ENCODE results near the gene STYX. TPM values are rescaled to one million over a fixed set of nuclear protein-coding genes. Genes with fewer than 3 reads are reported as not detected.

STYX gene
- total and polyA plus RNA-seq, 10 of the 15 experiments (the other 5 are each of a cell fraction or from before 2014, with no cell fraction given) = 5.0 to 15.3 (median 9.5) TPM

- Histone ChIP-seq H3K4me1 (ENCODE audit: control insufficient read depth, insufficient read depth, low read length) (no peaks in the 10 kb centered on the region), H4K20me1 (ENCODE audit: control insufficient read depth, insufficient read depth) (no peaks in the 10 kb centered on the region), H3K4me2 (ENCODE audit: control insufficient read depth, insufficient read depth) (no peak overlapping the region), H3K4me3 (no peak overlapping the region), H3K9ac (ENCODE audit: control insufficient read depth, insufficient read depth, low read length) (no peak overlapping the region), H3K79me2 (ENCODE audit: control insufficient read depth, insufficient read depth, low read length) (no peaks in the 10 kb centered on the region; the same call in 1 of the 2 replicates), H3K27ac (ENCODE audit: control insufficient read depth, insufficient read depth) (no peak overlapping the region), H3K27me3 (replicated peaks in 1 of 2; ENCODE audit: control insufficient read depth in 2 of 2, insufficient read depth in 2 of 2, low read length in 1 of 2) (no peaks in the 10 kb centered on the region), H3K36me3 (ENCODE audit: control insufficient read depth in 2 of 2, insufficient read depth in 2 of 2, low read length in 1 of 2) (peaks cover 0 to 5% of the 10 kb centered on the region in 2 experiments; a peak in 2 of 4 replicates), H3K9me3 (replicated peaks; ENCODE audit: control insufficient read depth, insufficient read depth, low read length) (no peaks in the 10 kb centered on the region), H2AFZ (ENCODE audit: control insufficient read depth, low read depth, low read length) (no peak overlapping the region)
- BruUV-seq (replicated peaks) = no TSS peak
- 100% methylated on average over 1 of the region's 1 CpG for WGBS (ENCODE audit: insufficient coverage, insufficient replicate concordance, low lambda C conversion rate, missing lambda C conversion rate)
- DNase-seq (ENCODE audit: low read depth, low spot score) (no peak), ATAC-seq (no peak), FAIRE-seq (no peak)
- CTCF ChIA-PET = no interaction called here
- RAD21 ChIA-PET (ENCODE audit: unreplicated experiment) = interaction anchor here (0.7 kb wide), 1 partner anchor 179 kb away, joined by 3 read pairs; no protein-coding TSS in a partner anchor
- in situ Hi-C loops (cut with MboI) (no loop called here), intact Hi-C loops (cut with micrococcal nuclease; ENCODE audit: unreplicated experiment) (no loop called here)
- POLR2A ChIA-PET = no interaction called here
- SMC1A ChIA-PET (ENCODE audit: uncharacterized antibody, unreplicated experiment) = no interaction called here
- TF ChIP-seq EGR1 (IDR thresholded peaks at IDR 0.05; ENCODE audit: borderline replicate concordance in 1 of 2, low read depth in 2 of 2, low read length in 2 of 2) (no peak), SMAD5 (IDR thresholded peaks at IDR 0.05; ENCODE audit: low read depth) (no peak)
Measured at GRCh38 chr14:52781629-52782028, 51.7 kb downstream of the STYX start.

- TSS peak; percentile 28 for BruUV-seq (replicated peaks)
- ATAC-seq (no peak), DNase-seq (ENCODE audit: low read depth, low spot score) (no peak), FAIRE-seq (no peak)
- ChIA-PET SMC1A (ENCODE audit: uncharacterized antibody, unreplicated experiment) (interaction anchor here (0.9 kb wide), 1 partner anchor 8 kb away, joined by 3 read pairs; the partner anchor contains the start of gene GNPNAT1), RAD21 (ENCODE audit: unreplicated experiment) (no interaction called here), CTCF (interaction anchor here (0.6 to 0.7 kb wide), 2 partner anchors 52 to 272 kb away, joined by 3 to 4 read pairs; no protein-coding TSS in a partner anchor), POLR2A (no interaction called here)
- H2AFZ ChIP-seq (ENCODE audit: control insufficient read depth, low read depth, low read length) = no peak overlapping the region
- no peak overlapping the region for H3K4me3 ChIP-seq
- H3K79me2 ChIP-seq (ENCODE audit: control insufficient read depth, insufficient read depth, low read length) = peaks cover 4% of the 10 kb centered on the region
- no peaks in the 10 kb centered on the region for H4K20me1 ChIP-seq (ENCODE audit: control insufficient read depth, insufficient read depth)
- H3K9me3 ChIP-seq (replicated peaks; ENCODE audit: control insufficient read depth, insufficient read depth, low read length) = no peaks in the 10 kb centered on the region
- H3K4me1 ChIP-seq (ENCODE audit: control insufficient read depth, insufficient read depth, low read length) = no peaks in the 10 kb centered on the region
- H3K27me3 ChIP-seq (replicated peaks in 1 of 2; ENCODE audit: control insufficient read depth in 2 of 2, insufficient read depth in 2 of 2, low read length in 1 of 2) = no peaks in the 10 kb centered on the region
- no peak for TF ChIP-seq EZH2 (IDR thresholded peaks at IDR 0.05; ENCODE audit: borderline replicate concordance, control insufficient read depth, low read depth, low read length)
- no peak for TF ChIP-seq PKNOX1 (IDR thresholded peaks at IDR 0.05)
- no peak for TF ChIP-seq MXI1 (IDR thresholded peaks at IDR 0.05; ENCODE audit: low read depth, low read length)
- no peak for TF ChIP-seq FOS (IDR thresholded peaks at IDR 0.05; ENCODE audit: borderline replicate concordance, extremely low read depth, insufficient read length)
- no peak for TF ChIP-seq GATAD2B (conservative IDR thresholded peaks at IDR 0.05; ENCODE audit: low read depth)
- no peak for TF ChIP-seq PBX3 (IDR thresholded peaks at IDR 0.05; ENCODE audit: insufficient replicate concordance, low read depth, low read length)
- no peak for TF ChIP-seq SIX5 (IDR thresholded peaks at IDR 0.05; ENCODE audit: low read depth, low read length, severe bottlenecking)
- no peak for TF ChIP-seq ZZZ3 (IDR thresholded peaks at IDR 0.05; ENCODE audit: control insufficient read depth, insufficient read length, low read depth)
- TF ChIP-seq CHD2 (IDR thresholded peaks at IDR 0.05; ENCODE audit: borderline replicate concordance, low read depth, low read length) = no peak
- in situ Hi-C loops (cut with MboI) = no loop called here
- H3K36me3 ChIP-seq (ENCODE audit: control insufficient read depth in 2 of 2, insufficient read depth in 2 of 2, low read length in 1 of 2) = peaks cover 0 to 5% of the 10 kb centered on the region in 2 experiments; a peak in 2 of 4 replicates
- H3K27ac ChIP-seq (ENCODE audit: control insufficient read depth, insufficient read depth) = no peak overlapping the region
- intact Hi-C loops (cut with micrococcal nuclease; ENCODE audit: unreplicated experiment) = no loop called here
- no peak overlapping the region for H3K4me2 ChIP-seq (ENCODE audit: control insufficient read depth, insufficient read depth)
- no peak overlapping the region for H3K9ac ChIP-seq (ENCODE audit: control insufficient read depth, insufficient read depth, low read length)
- 100% methylated on average over 1 of the region's 1 CpG for WGBS (ENCODE audit: insufficient coverage, insufficient replicate concordance, low lambda C conversion rate, missing lambda C conversion rate)
Measured at GRCh38 chr14:52783206-52783605, 53.2 kb downstream of the STYX start.

Data from GM12878 (cell line).